BE2C (cell line): ENCODE measurements around the gene POLR1B. TPM values are rescaled to one million over a fixed set of nuclear protein-coding genes. Genes with fewer than 3 reads are reported as not detected.
"Not testable (repeated sequence)": the region's sequence is repeated elsewhere in the genome, so short reads cannot be mapped to it uniquely, and the experiment has no call there.

Experiments used
- DNase-seq: peaks from one replicate; pipeline ENCODE4 v3.0.0-alpha.2; 2020
- H3K27me3 ChIP-seq: fragments of 250-450 bp; sonication (Bioruptor Pico); 2 replicates; pipeline ENCODE4 v1.5.1; 2020; ENCODE audit warnings: mild to moderate bottlenecking
- H3K36me3 ChIP-seq: fragments of 250-450 bp; sonication (Bioruptor Pico); 2 replicates; pipeline ENCODE4 v1.5.1; 2020; ENCODE audit warnings: mild to moderate bottlenecking
- H3K4me1 ChIP-seq: fragments of 250-450 bp; sonication (Bioruptor Pico); 2 replicates; pipeline ENCODE4 v1.5.1; 2020
- H3K4me3 ChIP-seq: 2 replicates; pipeline ENCODE4 v1.5.1; 2011; ENCODE audit warnings: low read depth, low read length
- H3K9me3 ChIP-seq: fragments of 250-450 bp; sonication (Bioruptor Pico); 2 replicates; pipeline ENCODE4 v1.5.1; 2020
- CTCF ChIP-seq: IDR thresholded peaks from 2 replicates; pipeline ENCODE4 v1.5.1; 2012; ENCODE audit warnings: mild to moderate bottlenecking, low read depth, low read length
- polyA plus RNA-seq: library from polyadenylated mRNA; unstranded; fragments of >200 nt; gene quantifications from one replicate; pipeline ENCODE4 v1.2.1, GENCODE V29; 2012; ENCODE audit warnings: low read depth, missing spikeins; ENCODE audit not compliant: insufficient read length, insufficient read depth

POLR1B gene, protein sequence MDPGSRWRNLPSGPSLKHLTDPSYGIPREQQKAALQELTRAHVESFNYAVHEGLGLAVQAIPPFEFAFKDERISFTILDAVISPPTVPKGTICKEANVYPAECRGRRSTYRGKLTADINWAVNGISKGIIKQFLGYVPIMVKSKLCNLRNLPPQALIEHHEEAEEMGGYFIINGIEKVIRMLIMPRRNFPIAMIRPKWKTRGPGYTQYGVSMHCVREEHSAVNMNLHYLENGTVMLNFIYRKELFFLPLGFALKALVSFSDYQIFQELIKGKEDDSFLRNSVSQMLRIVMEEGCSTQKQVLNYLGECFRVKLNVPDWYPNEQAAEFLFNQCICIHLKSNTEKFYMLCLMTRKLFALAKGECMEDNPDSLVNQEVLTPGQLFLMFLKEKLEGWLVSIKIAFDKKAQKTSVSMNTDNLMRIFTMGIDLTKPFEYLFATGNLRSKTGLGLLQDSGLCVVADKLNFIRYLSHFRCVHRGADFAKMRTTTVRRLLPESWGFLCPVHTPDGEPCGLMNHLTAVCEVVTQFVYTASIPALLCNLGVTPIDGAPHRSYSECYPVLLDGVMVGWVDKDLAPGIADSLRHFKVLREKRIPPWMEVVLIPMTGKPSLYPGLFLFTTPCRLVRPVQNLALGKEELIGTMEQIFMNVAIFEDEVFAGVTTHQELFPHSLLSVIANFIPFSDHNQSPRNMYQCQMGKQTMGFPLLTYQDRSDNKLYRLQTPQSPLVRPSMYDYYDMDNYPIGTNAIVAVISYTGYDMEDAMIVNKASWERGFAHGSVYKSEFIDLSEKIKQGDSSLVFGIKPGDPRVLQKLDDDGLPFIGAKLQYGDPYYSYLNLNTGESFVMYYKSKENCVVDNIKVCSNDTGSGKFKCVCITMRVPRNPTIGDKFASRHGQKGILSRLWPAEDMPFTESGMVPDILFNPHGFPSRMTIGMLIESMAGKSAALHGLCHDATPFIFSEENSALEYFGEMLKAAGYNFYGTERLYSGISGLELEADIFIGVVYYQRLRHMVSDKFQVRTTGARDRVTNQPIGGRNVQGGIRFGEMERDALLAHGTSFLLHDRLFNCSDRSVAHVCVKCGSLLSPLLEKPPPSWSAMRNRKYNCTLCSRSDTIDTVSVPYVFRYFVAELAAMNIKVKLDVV
- 26.9 TPM for polyA plus RNA-seq

- Histone ChIP-seq H3K9me3 (no peaks in the 10 kb centered on the region), H3K4me3 (peak within 1 kb of the TSS; percentile 90), H3K27me3 (no peaks in the 10 kb centered on the region), H3K4me1 (no peaks in the 10 kb centered on the region), H3K36me3 (peaks cover 8% of the 10 kb centered on the region; the same call in 1 of the 2 replicates)
- DNase-seq, result peak; percentile 78
- no peak for TF ChIP-seq CTCF
Measured at GRCh38 chr2:112542123-112542983, at the start of gene POLR1B. Gene POLR1B (plus strand): TSS chr2:112542465. CDS start chr2:112542495, 30 bp downstream.

DNA sequence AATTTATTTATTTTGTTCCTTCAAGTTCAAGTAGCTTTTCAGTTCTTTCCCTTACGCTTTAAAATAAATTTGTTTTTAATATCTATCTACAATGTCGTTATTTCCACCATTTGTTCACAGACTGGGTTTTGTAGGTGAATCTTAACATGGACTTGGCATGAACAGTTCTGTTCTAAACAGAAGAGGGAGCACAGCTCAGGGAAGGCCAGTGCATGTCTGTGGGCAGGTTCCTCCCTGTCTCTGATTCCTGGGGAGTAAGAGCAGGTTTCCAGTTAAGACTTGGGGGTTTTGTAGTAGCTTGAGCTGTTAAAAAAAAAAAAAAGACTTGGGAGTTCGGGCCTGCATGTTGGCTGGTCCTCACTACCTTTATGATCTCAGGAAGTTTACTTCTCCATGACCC, 49.2 kb upstream of the POLR1B start:
- Histone ChIP-seq H3K27me3 (no peaks in the 10 kb centered on the region), H3K4me1 (no peaks in the 10 kb centered on the region; the same call in 1 of the 2 replicates), H3K36me3 (peaks cover 10% of the 10 kb centered on the region), H3K9me3 (no peaks in the 10 kb centered on the region), H3K4me3 (no peak overlapping the region)
- 0 out of 2 replicates have a peak, but pooled peaks have one; percentile 19 for TF ChIP-seq CTCF
- DNase-seq, result no peak

DNA sequence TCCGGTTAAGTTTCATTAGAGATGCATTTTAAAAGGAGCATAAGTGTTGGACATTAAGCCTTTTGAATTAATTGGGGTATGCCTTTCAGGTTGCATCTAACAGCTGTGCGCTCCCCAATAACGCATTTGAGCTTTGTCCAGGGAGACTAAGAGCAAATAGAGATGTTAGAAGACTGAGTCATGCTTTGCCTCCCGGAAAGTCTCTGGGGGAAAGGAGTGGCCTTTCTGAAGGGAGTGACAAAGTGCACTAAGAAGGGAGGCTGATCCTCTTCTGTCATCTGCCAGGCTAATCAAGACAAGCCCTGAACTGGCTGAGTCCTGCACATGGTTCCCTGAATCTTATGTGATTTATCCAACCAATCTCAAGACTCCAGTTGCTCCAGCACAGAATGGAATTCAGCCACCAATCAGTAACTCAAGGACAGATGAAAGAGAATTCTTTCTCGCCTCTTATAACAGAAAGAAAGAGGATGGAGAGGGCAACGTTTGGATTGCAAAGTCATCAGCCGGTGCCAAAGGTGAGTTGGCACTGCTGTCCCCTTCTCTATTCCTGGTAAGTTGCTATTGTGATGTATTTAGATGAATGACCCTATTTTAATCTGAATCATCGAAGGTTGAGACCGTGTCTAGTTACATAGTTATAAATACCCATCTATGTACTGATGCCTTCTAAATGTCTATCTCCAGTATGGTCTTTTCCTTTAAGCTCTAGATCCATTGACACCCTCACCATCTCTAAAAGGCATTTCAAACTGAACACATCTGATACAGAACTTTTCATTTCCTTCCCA, 48.2 kb upstream of the POLR1B start:
- no peaks in the 10 kb centered on the region; the same call in 1 of the 2 replicates for H3K4me1 ChIP-seq
- H3K27me3 ChIP-seq, result no peaks in the 10 kb centered on the region
- H3K4me3 ChIP-seq, result peak overlapping the region; percentile 16
- no peak for TF ChIP-seq CTCF
- H3K9me3 ChIP-seq, result no peaks in the 10 kb centered on the region
- peaks cover 6% of the 10 kb centered on the region for H3K36me3 ChIP-seq
- DNase-seq, result peak; percentile 52

- Histone ChIP-seq H3K36me3 (peaks cover 6% of the 10 kb centered on the region), H3K4me3 (peak overlapping the region; percentile 16; the same call in 1 of the 2 replicates), H3K27me3 (no peaks in the 10 kb centered on the region), H3K4me1 (no peaks in the 10 kb centered on the region; the same call in 1 of the 2 replicates), H3K9me3 (no peaks in the 10 kb centered on the region)
- TF ChIP-seq CTCF, result no peak
- no peak for DNase-seq
Measured at GRCh38 chr2:112494828-112495227, 47.4 kb upstream of the POLR1B start.

GRCh38 chr2:112495878-112496277, 46.4 kb upstream of the POLR1B start:
- not testable (repeated sequence) for DNase-seq

DNA sequence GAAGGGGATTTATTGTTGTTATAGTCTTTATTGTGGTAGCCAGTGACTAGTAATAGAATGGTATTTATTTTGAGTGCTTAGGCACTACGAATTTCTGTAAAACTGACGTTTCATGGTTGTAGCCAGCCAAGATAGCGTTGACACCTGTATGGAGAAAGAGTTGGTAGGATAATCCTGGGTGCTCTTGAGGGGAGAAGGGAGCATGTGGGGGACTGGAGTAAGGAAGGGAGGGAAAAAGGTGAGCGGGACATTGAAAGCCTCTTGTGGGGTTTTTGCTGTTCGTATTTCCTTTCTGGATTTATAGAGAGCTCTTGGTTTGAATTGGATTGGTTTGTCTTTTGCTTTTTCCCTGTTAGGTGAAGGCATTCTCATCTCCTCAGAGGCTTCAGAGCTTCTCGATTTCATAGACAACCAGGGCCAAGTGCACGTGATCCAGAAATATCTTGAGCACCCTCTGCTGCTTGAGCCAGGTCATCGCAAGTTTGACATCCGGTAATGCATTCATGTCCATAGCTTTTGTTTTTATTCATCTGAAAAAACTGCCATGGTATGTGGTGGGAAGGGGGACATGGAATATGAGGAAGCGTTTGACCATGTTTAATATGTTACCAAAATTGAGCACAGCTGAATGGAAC, 41.3 kb upstream of the POLR1B start:
- not testable (repeated sequence) for H3K4me1 ChIP-seq, H3K9me3 ChIP-seq, H3K27me3 ChIP-seq, H3K4me3 ChIP-seq
- H3K36me3 ChIP-seq, result peaks cover 13% of the 10 kb centered on the region
- peak; percentile 12 for DNase-seq

More at GRCh38 chr2:112495878-112496277, 46.4 kb upstream of the POLR1B start:
- not testable (repeated sequence) for H3K4me3 ChIP-seq, H3K4me1 ChIP-seq, H3K27me3 ChIP-seq, H3K36me3 ChIP-seq, H3K9me3 ChIP-seq

GRCh38 chr2:112509239-112509998, 32.8 kb upstream of the POLR1B start:
- H3K4me3 ChIP-seq, H3K4me1 ChIP-seq, H3K36me3 ChIP-seq, H3K27me3 ChIP-seq, H3K9me3 ChIP-seq, DNase-seq: not testable (repeated sequence)
